Peyer's patch (tissue), 4 donors: ENCODE data around the gene PRKCH.

Source experiments
- POLR2A ChIP-seq, 2 donors: fragments of 450-650 bp; IDR thresholded peaks; one replicate each; pipeline ENCODE4 v1.5.1; 2017; ENCODE audit warnings: antibody characterized with exemption in 2 of 2, mild to moderate bottlenecking in 2 of 2, moderate library complexity in 2 of 2
- TF ChIP-seq, protein P1 (sequence below), 6 experiments: fragments of 450-650 bp in 4 of 6; fragments of 200-600 bp in 2 of 6; sonication (generic) in 1 of 6; IDR thresholded peaks; one replicate each; pipeline ENCODE4 v1.5.1; 2017 to 2019; ENCODE audit warnings: antibody characterized with exemption in 6 of 6, mild to moderate bottlenecking in 3 of 6, moderate library complexity in 1 of 6

DNA sequence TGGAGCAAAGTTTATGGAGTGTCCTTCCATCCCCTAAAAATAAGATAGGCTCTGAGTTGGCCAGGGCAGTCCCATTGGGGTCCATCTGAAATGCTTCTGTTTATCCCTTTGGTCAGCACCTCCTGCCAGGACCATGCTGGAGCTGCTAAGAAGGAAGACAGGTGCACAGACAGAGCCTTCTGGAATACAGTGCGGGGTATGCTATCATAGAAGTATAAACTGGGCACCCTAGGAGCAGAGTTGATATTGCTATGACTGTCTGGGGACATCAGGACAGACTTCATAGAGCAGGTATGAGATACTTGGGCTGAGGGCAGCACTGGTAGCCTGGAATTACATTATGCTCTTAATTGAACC lies 203.5 kb downstream of the PRKCH start:
- TF ChIP-seq, protein P1, sequence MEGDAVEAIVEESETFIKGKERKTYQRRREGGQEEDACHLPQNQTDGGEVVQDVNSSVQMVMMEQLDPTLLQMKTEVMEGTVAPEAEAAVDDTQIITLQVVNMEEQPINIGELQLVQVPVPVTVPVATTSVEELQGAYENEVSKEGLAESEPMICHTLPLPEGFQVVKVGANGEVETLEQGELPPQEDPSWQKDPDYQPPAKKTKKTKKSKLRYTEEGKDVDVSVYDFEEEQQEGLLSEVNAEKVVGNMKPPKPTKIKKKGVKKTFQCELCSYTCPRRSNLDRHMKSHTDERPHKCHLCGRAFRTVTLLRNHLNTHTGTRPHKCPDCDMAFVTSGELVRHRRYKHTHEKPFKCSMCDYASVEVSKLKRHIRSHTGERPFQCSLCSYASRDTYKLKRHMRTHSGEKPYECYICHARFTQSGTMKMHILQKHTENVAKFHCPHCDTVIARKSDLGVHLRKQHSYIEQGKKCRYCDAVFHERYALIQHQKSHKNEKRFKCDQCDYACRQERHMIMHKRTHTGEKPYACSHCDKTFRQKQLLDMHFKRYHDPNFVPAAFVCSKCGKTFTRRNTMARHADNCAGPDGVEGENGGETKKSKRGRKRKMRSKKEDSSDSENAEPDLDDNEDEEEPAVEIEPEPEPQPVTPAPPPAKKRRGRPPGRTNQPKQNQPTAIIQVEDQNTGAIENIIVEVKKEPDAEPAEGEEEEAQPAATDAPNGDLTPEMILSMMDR (IDR thresholded peaks at IDR 0.05), result no peak
- no peak for TF ChIP-seq POLR2A (IDR thresholded peaks at IDR 0.05)
